ENCODE measurements around the gene DDX42. TPM values are rescaled to one million over a fixed set of nuclear protein-coding genes. Genes with fewer than 3 reads are reported as not detected.

DDX42 gene
- total and polyA plus RNA-seq, 3 donors from 2014 or later: 124 to 203 (median 173) TPM

DNA sequence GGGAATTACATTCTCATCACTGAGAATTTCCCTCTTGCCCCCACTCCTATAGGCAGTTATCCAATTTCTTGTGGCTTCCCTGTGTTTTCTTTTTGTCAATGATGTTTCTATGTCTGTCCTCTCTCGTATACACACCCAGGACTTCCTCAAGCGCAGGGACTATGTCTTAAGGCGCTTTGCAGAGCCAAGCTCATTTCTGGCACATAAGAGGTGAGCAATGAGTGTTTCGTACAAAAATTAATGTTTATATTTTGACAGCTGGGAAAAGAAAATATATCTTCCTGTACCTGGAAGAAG is 947 bp downstream of the DDX42 start:
- no peak for DNase-seq
- Histone ChIP-seq H3K4me1 (peaks cover 19% of the 10 kb centered on the region), H3K27ac (peak overlapping the region; percentile 97 to 99), H3K9me3 (no peaks in the 10 kb centered on the region), H3K27me3 (no peaks in the 10 kb centered on the region), H3K36me3 (ENCODE audit: low read depth, missing control alignments) (no peaks in the 10 kb centered on the region), H3K4me3 (peak overlapping the region; percentile 78 to 99)
- intact Hi-C loops (cut with DNase I; ENCODE audit: low total_unique reads): loop anchor here (10.0 kb wide), 1 partner anchor 50 kb away; the partner anchor contains the start of genes FTSJ3 and PSMC5
- TF ChIP-seq, protein P1, sequence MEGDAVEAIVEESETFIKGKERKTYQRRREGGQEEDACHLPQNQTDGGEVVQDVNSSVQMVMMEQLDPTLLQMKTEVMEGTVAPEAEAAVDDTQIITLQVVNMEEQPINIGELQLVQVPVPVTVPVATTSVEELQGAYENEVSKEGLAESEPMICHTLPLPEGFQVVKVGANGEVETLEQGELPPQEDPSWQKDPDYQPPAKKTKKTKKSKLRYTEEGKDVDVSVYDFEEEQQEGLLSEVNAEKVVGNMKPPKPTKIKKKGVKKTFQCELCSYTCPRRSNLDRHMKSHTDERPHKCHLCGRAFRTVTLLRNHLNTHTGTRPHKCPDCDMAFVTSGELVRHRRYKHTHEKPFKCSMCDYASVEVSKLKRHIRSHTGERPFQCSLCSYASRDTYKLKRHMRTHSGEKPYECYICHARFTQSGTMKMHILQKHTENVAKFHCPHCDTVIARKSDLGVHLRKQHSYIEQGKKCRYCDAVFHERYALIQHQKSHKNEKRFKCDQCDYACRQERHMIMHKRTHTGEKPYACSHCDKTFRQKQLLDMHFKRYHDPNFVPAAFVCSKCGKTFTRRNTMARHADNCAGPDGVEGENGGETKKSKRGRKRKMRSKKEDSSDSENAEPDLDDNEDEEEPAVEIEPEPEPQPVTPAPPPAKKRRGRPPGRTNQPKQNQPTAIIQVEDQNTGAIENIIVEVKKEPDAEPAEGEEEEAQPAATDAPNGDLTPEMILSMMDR (IDR thresholded peaks at IDR 0.05): no peak
- TF ChIP-seq POLR2A (IDR thresholded peaks at IDR 0.05): no peak
- 0 to 1% methylated on average over 4 of the region's 4 CpGs for WGBS, 2 donors

DNA sequence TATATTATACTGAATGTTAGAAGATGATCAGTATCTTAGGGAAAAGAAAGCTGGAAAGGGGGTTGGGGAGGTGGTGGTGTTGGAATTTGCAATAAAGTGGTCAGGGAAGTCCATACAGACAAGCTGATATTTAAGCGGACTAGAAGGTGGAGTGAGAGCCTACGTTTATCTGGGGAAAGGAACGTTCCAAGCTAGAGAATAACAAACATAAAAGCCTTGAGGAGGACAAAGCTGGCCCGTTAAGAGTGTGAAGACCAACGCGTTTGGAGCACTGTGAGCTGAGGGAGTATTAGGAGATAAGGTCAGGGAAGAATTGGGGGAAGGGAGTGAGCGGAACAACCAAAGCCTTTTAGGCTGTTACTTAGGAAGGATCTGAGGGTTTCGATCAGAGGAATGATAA is 1.4 kb downstream of the DDX42 start:
- H3K36me3 ChIP-seq (ENCODE audit: low read depth, missing control alignments): no peaks in the 10 kb centered on the region
- no peaks in the 10 kb centered on the region for H3K9me3 ChIP-seq
- intact Hi-C loops (cut with DNase I; ENCODE audit: low total_unique reads): loop anchor here (10.0 kb wide), 1 partner anchor 49 kb away; the partner anchor contains the start of genes FTSJ3 and PSMC5
- 6 to 12% methylated on average over 8 of the region's 8 CpGs for WGBS, 2 donors
- TF ChIP-seq POLR2A (IDR thresholded peaks at IDR 0.05): no peak
- TF ChIP-seq, protein P1 (IDR thresholded peaks at IDR 0.05): no peak
- peak overlapping the region; percentile 78 to 99 for H3K4me3 ChIP-seq
- H3K4me1 ChIP-seq: peaks cover 19% of the 10 kb centered on the region
- DNase-seq: peak; percentile 45
- H3K27ac ChIP-seq: peak overlapping the region in 1 of 2 donors; percentile 99
- no peaks in the 10 kb centered on the region for H3K27me3 ChIP-seq

DNA sequence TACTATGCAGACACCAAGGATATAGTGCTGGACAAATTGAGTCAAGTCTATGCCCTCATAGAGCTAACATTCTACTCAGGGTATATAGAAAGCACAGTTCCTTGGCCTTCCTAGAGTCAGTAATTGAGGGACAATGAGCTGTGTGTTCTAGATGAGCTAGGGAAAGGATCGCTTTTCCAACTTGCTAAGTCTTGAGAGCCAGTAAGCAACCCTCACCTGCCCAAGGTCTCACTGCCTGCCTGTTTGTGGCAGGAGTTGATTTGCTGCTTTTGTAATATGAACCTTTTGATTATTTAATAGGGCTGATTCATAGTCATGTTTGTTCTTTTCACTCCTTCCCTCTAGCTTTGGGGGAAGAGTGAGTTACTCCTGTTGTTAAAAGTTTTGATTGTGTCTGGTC is 6.5 kb downstream of the DDX42 start:
- intact Hi-C loops (cut with DNase I; ENCODE audit: low total_unique reads): no loop called here
- Histone ChIP-seq H3K27me3 (no peaks in the 10 kb centered on the region), H3K36me3 (ENCODE audit: low read depth, missing control alignments) (no peaks in the 10 kb centered on the region), H3K27ac (no peak overlapping the region), H3K4me1 (peaks cover 7% of the 10 kb centered on the region), H3K9me3 (no peaks in the 10 kb centered on the region), H3K4me3 (no peak overlapping the region)
- TF ChIP-seq POLR2A (IDR thresholded peaks at IDR 0.05): no peak
- TF ChIP-seq, protein P1 (IDR thresholded peaks at IDR 0.05): no peak
- DNase-seq: no peak
- WGBS, 2 donors: 85 to 86% methylated on average over 1 of the region's 1 CpG

DNA sequence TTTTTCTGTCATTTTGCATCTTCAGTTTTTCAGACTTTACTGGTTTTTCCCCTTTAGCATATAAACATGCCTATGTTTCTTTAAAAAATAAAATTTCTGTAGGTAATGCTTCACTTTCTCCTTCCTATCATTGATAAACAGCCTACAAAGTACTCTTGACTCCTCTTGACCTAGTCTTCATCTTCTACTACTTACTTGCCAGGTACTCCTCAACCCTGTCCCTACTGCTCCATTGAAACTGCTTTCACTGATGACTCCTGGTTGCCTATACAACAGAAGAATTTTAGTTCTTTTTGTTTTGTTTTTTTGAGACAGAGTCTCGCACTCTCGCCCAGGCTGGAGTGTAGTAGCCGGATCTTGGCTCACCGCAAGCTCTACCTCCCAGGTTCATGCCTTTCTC is 7.0 kb downstream of the DDX42 start:
- Histone ChIP-seq H3K4me1 (peaks cover 3% of the 10 kb centered on the region), H3K36me3 (ENCODE audit: low read depth, missing control alignments) (no peaks in the 10 kb centered on the region), H3K27me3 (no peaks in the 10 kb centered on the region), H3K9me3 (no peaks in the 10 kb centered on the region), H3K4me3 (no peak overlapping the region), H3K27ac (no peak overlapping the region)
- DNase-seq: no peak
- TF ChIP-seq POLR2A (IDR thresholded peaks at IDR 0.05): no peak
- TF ChIP-seq, protein P1 (IDR thresholded peaks at IDR 0.05): no peak
- intact Hi-C loops (cut with DNase I; ENCODE audit: low total_unique reads): no loop called here
- WGBS, 2 donors: 98 to 99% methylated on average over 4 of the region's 4 CpGs

DNA sequence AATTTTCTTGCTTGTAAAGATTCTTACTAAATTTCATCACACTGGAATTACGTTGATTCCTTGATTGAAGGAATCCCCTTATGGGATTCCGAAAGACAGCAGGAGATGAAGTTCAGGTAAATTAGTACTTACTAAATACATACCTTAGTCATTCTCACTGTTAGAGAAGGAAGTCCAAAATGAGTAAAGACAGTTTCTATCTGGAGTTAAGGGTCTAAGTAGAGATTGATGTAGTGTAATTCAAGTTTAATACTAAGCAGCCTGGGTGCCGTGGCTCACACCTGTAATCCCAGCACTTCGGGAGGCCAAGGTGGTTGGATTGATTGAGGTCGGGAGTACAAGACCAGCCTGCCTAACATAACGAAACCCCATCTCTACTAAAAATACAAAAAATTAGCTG is 9.6 kb downstream of the DDX42 start:
- H3K36me3 ChIP-seq (ENCODE audit: low read depth, missing control alignments): no peaks in the 10 kb centered on the region
- H3K27me3 ChIP-seq: no peaks in the 10 kb centered on the region
- intact Hi-C loops (cut with DNase I; ENCODE audit: low total_unique reads): no loop called here
- DNase-seq: no peak
- no peak overlapping the region for H3K4me3 ChIP-seq
- no peaks in the 10 kb centered on the region for H3K9me3 ChIP-seq
- WGBS, 2 donors: 73 to 75% methylated on average over 6 of the region's 6 CpGs
- no peaks in the 10 kb centered on the region for H3K4me1 ChIP-seq
- no peak overlapping the region for H3K27ac ChIP-seq
- TF ChIP-seq, protein P1 (IDR thresholded peaks at IDR 0.05): no peak
- no peak for TF ChIP-seq POLR2A (IDR thresholded peaks at IDR 0.05)

Measured in testis (tissue), 3 donors.